Measurements from ENCODE around the gene PKP3. TPM values are rescaled to one million over a fixed set of nuclear protein-coding genes. Genes with fewer than 3 reads are reported as not detected.

PKP3 gene
- total RNA-seq, 1 donor from 2014 or later, result 20.6 TPM

DNA sequence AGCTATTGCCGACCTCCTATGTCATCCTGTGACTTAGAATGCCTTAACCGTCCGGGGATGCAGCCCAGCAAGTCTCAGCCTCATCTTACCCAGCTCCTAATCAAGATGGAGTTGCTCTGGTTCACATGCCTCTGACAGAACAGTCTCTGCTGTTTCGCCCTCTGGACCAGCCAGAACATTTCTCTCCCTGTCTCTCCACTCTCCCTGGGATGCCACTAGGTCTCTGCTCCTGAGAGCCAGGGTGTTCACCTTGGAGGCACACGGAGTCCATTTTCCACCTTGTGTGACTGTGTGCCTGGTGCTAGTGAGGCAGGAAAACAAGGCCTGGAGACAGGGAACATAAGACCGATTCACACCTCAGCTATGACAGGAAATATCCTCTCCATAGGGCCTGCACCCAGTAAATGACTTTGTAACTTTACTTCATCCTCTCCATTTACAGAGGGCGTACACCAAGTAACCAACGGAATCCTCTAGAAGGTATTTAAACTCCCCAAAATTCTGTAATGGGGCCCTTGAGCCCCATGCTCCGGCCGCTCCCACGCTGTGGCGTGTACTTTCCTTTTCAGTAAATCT is 41.5 kb upstream of the PKP3 start:
- DNase-seq (ENCODE audit: low read depth), result no peak
- no peak overlapping the region for H3K4me3 ChIP-seq (ENCODE audit: low read depth, low read length)
- TF ChIP-seq, protein P1, sequence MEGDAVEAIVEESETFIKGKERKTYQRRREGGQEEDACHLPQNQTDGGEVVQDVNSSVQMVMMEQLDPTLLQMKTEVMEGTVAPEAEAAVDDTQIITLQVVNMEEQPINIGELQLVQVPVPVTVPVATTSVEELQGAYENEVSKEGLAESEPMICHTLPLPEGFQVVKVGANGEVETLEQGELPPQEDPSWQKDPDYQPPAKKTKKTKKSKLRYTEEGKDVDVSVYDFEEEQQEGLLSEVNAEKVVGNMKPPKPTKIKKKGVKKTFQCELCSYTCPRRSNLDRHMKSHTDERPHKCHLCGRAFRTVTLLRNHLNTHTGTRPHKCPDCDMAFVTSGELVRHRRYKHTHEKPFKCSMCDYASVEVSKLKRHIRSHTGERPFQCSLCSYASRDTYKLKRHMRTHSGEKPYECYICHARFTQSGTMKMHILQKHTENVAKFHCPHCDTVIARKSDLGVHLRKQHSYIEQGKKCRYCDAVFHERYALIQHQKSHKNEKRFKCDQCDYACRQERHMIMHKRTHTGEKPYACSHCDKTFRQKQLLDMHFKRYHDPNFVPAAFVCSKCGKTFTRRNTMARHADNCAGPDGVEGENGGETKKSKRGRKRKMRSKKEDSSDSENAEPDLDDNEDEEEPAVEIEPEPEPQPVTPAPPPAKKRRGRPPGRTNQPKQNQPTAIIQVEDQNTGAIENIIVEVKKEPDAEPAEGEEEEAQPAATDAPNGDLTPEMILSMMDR (conservative IDR thresholded peaks at IDR 0.05; ENCODE audit: low read depth, low read length), result no peak

DNA sequence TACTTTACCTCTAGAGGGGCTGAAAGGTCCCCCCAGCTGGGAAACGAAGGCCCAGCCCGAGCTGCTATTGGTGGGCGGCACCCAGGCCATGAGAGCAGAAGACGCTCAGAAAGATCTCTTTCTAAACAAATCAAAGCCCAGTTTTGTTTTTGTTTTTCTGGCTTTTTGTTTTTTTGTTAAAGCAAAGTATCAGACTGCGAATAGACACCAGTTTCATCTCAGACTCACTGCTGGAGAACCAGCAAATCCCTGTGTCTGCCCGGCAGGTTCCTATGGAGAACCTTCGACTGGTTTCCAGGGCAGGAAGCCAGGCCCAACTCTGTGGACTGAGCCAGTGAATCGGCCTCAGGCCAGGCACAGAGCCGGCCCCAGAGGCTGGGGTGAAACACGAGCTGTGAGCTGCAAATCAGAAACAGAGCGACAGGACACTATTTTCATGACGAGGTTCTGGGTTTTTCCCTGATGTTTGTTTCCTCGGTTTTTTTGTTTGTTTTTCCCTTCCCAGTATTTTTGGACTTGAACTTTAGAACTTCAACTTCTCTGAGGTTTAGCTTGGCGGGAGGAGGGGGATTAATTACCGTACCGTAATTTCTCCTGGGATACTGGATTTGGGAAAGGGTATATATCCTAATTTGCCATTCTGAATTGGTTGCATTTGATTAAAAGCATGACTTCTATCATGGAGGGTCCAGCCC is 40.7 kb upstream of the PKP3 start:
- DNase-seq (ENCODE audit: low read depth), result no peak
- no peak overlapping the region for H3K4me3 ChIP-seq (ENCODE audit: low read depth, low read length)
- TF ChIP-seq, protein P1 (conservative IDR thresholded peaks at IDR 0.05; ENCODE audit: low read depth, low read length), result no peak

DNA sequence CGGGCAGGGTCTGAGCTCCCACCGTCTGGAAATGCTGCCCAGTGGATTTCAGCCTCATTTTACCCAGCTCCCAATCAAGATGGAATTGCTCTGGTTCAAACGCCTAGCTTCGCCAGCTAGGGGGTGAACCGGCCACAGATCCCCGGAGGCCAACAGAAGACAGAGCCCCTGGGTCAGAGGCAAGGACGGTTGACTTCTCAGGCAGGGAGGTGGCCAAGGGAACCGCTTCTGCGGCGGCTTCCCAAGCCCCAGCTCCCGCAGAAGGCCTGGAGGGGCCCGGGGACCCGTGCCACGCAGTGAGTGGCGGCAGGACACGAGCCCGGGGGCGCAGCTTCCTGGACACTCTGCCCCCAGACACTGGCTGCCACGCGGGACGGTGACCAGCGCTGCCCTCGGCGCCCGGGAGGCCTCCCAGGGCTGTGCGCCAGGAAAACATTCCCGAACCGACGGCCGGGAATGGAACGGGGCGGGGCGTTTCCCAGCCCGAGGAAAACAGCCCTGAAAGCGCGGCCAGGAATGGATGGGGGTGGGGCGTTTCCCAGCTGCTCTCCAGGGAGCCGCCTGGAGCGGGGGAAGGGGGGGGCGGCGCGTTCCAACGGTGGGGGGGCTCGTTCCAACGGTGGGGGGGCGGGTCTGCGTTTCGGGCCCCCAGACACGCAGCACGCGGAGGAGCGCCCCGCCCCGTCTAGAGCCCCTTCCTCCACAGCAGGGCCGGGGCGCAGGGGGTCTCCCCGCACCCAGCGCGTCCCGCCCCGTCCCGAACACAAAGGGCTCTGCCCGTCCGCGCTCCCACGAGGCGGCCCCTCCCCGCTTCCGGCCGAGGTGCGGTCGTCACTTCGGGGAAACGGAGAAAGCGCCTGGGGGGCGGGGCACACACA is 38.2 kb upstream of the PKP3 start:
- TF ChIP-seq, protein P1 (conservative IDR thresholded peaks at IDR 0.05; ENCODE audit: low read depth, low read length), result no peak
- peak; percentile 49 for DNase-seq (ENCODE audit: low read depth)
- H3K4me3 ChIP-seq (ENCODE audit: low read depth, low read length), result peak overlapping the region; percentile 48

DNA sequence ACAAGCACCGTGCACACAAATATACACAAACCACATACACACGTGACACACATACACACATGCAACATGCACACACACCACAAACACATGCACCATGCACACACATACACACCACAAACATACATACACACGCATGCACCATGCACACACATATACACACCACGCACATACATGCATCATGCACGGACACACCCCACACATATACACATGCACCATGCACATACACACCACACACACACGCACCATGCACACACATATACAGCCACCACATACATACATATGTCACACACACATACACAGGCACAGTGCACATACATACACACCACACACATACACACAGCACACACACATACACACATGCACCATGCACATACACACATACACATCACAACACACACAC is 37.4 kb upstream of the PKP3 start:
- TF ChIP-seq, protein P1 (conservative IDR thresholded peaks at IDR 0.05; ENCODE audit: low read depth, low read length), result no peak
- no peak overlapping the region for H3K4me3 ChIP-seq (ENCODE audit: low read depth, low read length)
- DNase-seq (ENCODE audit: low read depth), result no peak

DNA sequence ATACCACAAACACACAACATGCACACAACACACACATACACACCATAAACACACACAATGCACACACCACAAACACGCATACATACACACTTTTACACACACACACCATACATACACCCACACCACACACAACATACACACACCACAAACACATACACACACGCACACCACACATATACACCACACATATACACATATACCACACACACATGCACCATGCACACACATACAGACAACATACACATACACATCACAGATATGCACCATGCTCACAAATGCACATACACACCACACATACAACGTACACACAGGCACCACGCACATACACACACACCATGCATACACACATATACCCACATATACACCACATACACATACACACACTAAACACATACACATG is 36.4 kb upstream of the PKP3 start:
- no peak overlapping the region for H3K4me3 ChIP-seq (ENCODE audit: low read depth, low read length)
- TF ChIP-seq, protein P1 (conservative IDR thresholded peaks at IDR 0.05; ENCODE audit: low read depth, low read length), result no peak
- DNase-seq (ENCODE audit: low read depth), result no peak

DNA sequence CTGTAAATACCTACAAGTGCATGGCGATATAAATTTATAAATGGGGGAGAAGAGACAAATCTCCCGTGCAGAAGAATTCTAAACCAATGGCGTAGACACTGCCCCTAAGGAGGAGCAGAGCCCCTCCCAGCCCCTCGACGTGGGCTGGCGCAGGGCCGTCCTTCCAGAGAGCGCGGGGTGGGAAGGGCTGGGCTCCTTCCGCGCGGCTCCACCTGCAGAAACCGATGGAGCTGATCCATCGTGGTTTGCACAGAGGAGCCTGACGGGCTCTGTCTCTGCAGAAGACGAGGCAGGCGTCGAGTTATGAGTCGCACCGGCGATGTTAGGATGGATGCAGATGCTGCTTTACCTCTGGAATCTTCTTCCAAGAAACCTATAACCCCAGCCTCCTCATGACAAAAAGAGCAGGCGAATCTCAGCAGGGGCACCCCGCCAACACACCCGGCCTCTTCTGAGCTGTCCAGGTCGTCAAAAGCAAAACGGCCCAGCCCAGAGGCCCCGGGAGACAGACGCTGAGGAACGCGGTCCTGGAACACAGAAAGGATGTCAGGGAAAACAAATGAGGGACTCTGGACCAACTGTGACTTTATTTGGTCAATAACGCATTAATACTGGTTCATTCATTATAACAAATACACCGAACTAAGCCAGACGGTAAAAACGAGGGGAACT is 35.7 kb upstream of the PKP3 start:
- no peak for DNase-seq (ENCODE audit: low read depth)
- TF ChIP-seq, protein P1 (conservative IDR thresholded peaks at IDR 0.05; ENCODE audit: low read depth, low read length), result no peak
- H3K4me3 ChIP-seq (ENCODE audit: low read depth, low read length), result no peak overlapping the region
